Uterus (tissue), 2 donors: Measurements from ENCODE around the gene OR6X1.

Experiments used
- POLR2A ChIP-seq, 2 donors: fragments of 450-650 bp; IDR thresholded peaks; one replicate each; pipeline ENCODE4 v1.6.1; 2016; ENCODE audit warnings: antibody characterized with exemption in 2 of 2, mild to moderate bottlenecking in 1 of 2, moderate library complexity in 1 of 2
- TF ChIP-seq, protein P1 (sequence below), 4 experiments: fragments of 200-600 bp in 2 of 4; fragments of 450-650 bp in 2 of 4; sonication (generic) in 2 of 4; IDR thresholded peaks; one replicate each; pipeline ENCODE4 v1.5.1; 2016 to 2019; ENCODE audit warnings: antibody characterized with exemption in 4 of 4, mild to moderate bottlenecking in 2 of 4, moderate library complexity in 1 of 4

- TF ChIP-seq, protein P1, sequence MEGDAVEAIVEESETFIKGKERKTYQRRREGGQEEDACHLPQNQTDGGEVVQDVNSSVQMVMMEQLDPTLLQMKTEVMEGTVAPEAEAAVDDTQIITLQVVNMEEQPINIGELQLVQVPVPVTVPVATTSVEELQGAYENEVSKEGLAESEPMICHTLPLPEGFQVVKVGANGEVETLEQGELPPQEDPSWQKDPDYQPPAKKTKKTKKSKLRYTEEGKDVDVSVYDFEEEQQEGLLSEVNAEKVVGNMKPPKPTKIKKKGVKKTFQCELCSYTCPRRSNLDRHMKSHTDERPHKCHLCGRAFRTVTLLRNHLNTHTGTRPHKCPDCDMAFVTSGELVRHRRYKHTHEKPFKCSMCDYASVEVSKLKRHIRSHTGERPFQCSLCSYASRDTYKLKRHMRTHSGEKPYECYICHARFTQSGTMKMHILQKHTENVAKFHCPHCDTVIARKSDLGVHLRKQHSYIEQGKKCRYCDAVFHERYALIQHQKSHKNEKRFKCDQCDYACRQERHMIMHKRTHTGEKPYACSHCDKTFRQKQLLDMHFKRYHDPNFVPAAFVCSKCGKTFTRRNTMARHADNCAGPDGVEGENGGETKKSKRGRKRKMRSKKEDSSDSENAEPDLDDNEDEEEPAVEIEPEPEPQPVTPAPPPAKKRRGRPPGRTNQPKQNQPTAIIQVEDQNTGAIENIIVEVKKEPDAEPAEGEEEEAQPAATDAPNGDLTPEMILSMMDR (IDR thresholded peaks at IDR 0.05) = no peak
- TF ChIP-seq POLR2A (IDR thresholded peaks at IDR 0.05) = no peak
Observed at GRCh38 chr11:123801765-123802164, 47.4 kb upstream of the OR6X1 start.
